ENCODE measurements around the gene GRIP1.

GRIP1 gene

DNA sequence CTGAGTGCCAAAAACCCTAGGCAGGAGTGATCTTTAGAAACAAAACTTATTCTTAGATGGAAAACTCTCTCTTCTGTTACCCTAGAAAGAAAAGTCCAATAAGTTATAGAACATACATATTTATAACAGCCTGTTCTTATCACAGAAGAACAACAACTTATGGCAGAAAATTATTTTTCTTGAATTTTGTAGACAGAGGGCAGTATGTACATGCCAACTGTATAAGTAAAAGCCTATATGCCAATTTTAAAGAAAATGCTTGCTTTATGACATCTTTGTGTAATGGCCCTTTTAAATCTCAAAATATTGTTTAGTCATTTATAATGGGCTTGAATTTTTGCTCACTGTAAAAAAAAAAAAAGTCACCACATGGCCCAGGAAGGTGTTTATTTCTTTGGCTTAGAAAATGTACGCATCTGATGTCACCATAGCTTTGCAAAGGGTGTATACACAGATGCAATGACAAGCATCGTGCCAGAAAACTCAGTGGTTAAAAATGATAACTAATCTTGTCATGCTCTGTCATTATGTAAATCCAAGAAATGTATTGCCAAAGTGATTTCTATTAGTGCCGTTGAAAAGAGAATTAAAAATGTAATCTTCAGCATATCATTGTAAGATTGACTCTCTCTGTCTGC is 38.3 kb upstream of the GRIP1 start:
- TF ChIP-seq EZH2 (IDR thresholded peaks at IDR 0.05; ENCODE audit: borderline replicate concordance, low read depth, low read length, severe bottlenecking), result no peak
- TF ChIP-seq, protein P1, sequence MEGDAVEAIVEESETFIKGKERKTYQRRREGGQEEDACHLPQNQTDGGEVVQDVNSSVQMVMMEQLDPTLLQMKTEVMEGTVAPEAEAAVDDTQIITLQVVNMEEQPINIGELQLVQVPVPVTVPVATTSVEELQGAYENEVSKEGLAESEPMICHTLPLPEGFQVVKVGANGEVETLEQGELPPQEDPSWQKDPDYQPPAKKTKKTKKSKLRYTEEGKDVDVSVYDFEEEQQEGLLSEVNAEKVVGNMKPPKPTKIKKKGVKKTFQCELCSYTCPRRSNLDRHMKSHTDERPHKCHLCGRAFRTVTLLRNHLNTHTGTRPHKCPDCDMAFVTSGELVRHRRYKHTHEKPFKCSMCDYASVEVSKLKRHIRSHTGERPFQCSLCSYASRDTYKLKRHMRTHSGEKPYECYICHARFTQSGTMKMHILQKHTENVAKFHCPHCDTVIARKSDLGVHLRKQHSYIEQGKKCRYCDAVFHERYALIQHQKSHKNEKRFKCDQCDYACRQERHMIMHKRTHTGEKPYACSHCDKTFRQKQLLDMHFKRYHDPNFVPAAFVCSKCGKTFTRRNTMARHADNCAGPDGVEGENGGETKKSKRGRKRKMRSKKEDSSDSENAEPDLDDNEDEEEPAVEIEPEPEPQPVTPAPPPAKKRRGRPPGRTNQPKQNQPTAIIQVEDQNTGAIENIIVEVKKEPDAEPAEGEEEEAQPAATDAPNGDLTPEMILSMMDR (IDR thresholded peaks at IDR 0.05; ENCODE audit: borderline replicate concordance, extremely low read depth, low read length, poor library complexity, severe bottlenecking), result no peak
- Histone ChIP-seq H2AFZ (ENCODE audit: low read depth, low read length) (no peak overlapping the region), H3K4me1 (ENCODE audit: insufficient read depth, low read length) (no peaks in the 10 kb centered on the region), H3K4me2 (ENCODE audit: insufficient read depth, low read length) (no peak overlapping the region), H4K20me1 (ENCODE audit: insufficient read depth, low read length) (no peaks in the 10 kb centered on the region), H3K9me3 (ENCODE audit: insufficient read depth, low read length, severe bottlenecking) (no peaks in the 10 kb centered on the region), H3K9ac (ENCODE audit: low read depth, low read length) (no peak overlapping the region), H3K27me3 (ENCODE audit: insufficient read depth, low read length, poor library complexity) (no peaks in the 10 kb centered on the region), H3K79me2 (ENCODE audit: insufficient read depth, low read length) (no peaks in the 10 kb centered on the region), H3K27ac (ENCODE audit: low read length) (no peak overlapping the region), H3K36me3 (ENCODE audit: insufficient read depth, low read length) (no peaks in the 10 kb centered on the region), H3K4me3 (ENCODE audit: low read depth in 1 of 2, low read length in 2 of 2) (no peak overlapping the region)
- ATAC-seq (ENCODE audit: insufficient read depth, low read depth), result no peak
- no peak for DNase-seq

DNA sequence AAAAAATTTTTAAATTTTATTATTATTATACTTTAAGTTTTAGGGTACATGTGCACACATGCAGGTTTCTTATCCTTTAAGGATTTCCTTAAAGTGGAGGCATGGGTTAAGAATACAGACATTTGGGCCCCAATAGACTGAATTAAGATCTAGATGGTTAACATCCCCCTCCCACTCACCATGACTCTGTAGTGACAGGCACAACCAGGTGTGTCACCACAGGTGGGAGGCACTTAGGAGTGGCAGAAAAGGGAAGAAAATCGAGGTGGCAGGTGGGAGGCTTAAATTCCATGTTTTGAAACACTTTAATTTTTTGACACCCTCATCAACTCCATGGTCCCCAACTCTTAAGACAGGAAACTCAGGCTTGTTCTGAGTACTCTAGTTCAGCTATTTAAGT is 37.6 kb upstream of the GRIP1 start:
- Histone ChIP-seq H3K27ac (ENCODE audit: low read length) (no peak overlapping the region), H3K79me2 (ENCODE audit: insufficient read depth, low read length) (no peaks in the 10 kb centered on the region), H2AFZ (ENCODE audit: low read depth, low read length) (no peak overlapping the region), H3K4me1 (ENCODE audit: insufficient read depth, low read length) (no peaks in the 10 kb centered on the region), H3K4me3 (ENCODE audit: low read depth in 1 of 2, low read length in 2 of 2) (no peak overlapping the region), H3K9me3 (ENCODE audit: insufficient read depth, low read length, severe bottlenecking) (no peaks in the 10 kb centered on the region), H3K4me2 (ENCODE audit: insufficient read depth, low read length) (no peak overlapping the region), H3K27me3 (ENCODE audit: insufficient read depth, low read length, poor library complexity) (no peaks in the 10 kb centered on the region), H3K9ac (ENCODE audit: low read depth, low read length) (no peak overlapping the region), H3K36me3 (ENCODE audit: insufficient read depth, low read length) (no peaks in the 10 kb centered on the region), H4K20me1 (ENCODE audit: insufficient read depth, low read length) (no peaks in the 10 kb centered on the region)
- no peak for ATAC-seq (ENCODE audit: insufficient read depth, low read depth)
- no peak for DNase-seq
- no peak for TF ChIP-seq EZH2 (IDR thresholded peaks at IDR 0.05; ENCODE audit: borderline replicate concordance, low read depth, low read length, severe bottlenecking)
- TF ChIP-seq, protein P1 (IDR thresholded peaks at IDR 0.05; ENCODE audit: borderline replicate concordance, extremely low read depth, low read length, poor library complexity, severe bottlenecking), result no peak

GRCh38 chr12:66714709-66715108 is 35.8 kb upstream of the GRIP1 start:
- Histone ChIP-seq H3K27ac (ENCODE audit: low read length) (no peak overlapping the region), H3K4me1 (ENCODE audit: insufficient read depth, low read length) (peaks cover 1% of the 10 kb centered on the region; the same call in 1 of the 2 replicates), H3K4me2 (ENCODE audit: insufficient read depth, low read length) (no peak overlapping the region), H4K20me1 (ENCODE audit: insufficient read depth, low read length) (no peaks in the 10 kb centered on the region), H2AFZ (ENCODE audit: low read depth, low read length) (no peak overlapping the region), H3K36me3 (ENCODE audit: insufficient read depth, low read length) (no peaks in the 10 kb centered on the region), H3K27me3 (ENCODE audit: insufficient read depth, low read length, poor library complexity) (no peaks in the 10 kb centered on the region), H3K4me3 (ENCODE audit: low read depth in 1 of 2, low read length in 2 of 2) (no peak overlapping the region), H3K79me2 (ENCODE audit: insufficient read depth, low read length) (no peaks in the 10 kb centered on the region), H3K9me3 (ENCODE audit: insufficient read depth, low read length, severe bottlenecking) (no peaks in the 10 kb centered on the region), H3K9ac (ENCODE audit: low read depth, low read length) (no peak overlapping the region)
- DNase-seq, result no peak
- TF ChIP-seq, protein P1 (IDR thresholded peaks at IDR 0.05; ENCODE audit: borderline replicate concordance, extremely low read depth, low read length, poor library complexity, severe bottlenecking), result no peak
- TF ChIP-seq EZH2 (IDR thresholded peaks at IDR 0.05; ENCODE audit: borderline replicate concordance, low read depth, low read length, severe bottlenecking), result no peak
- ATAC-seq (ENCODE audit: insufficient read depth, low read depth), result no peak

Data from DND-41 (cell line).